Ureter (tissue), 1 donor: ENCODE data around the gene RDH16. TPM values are rescaled to one million over a fixed set of nuclear protein-coding genes. Genes with fewer than 3 reads are reported as not detected.
"Not testable (repeated sequence)": the region's sequence is repeated elsewhere in the genome, so short reads cannot be mapped to it uniquely, and the experiment has no call there.

Source experiments
- DNase-seq: peaks from one replicate; pipeline ENCODE4 v3.0.0-alpha.2; 2020; ENCODE audit warnings: low spot score
- total RNA-seq: library from RNA; stranded (reverse); gene quantifications from one replicate; pipeline ENCODE4 v1.2.4, GENCODE V29; 2023
- donor health status: DM: yes; HTN: yes; CAD: no.

Gene RDH16
- total RNA-seq, 1 donor from 2014 or later = 0.83 TPM

- no peak for DNase-seq
Observed at GRCh38 chr12:56921346-56921745, 36.1 kb downstream of the RDH16 start.

GRCh38 chr12:56918139-56918538 lies 39.3 kb downstream of the RDH16 start:
- not testable (repeated sequence) for DNase-seq

- DNase-seq = no peak
Observed at GRCh38 chr12:56916996-56917333, 40.4 kb downstream of the RDH16 start.

GRCh38 chr12:56916296-56916995 lies 41.0 kb downstream of the RDH16 start:
- DNase-seq = no peak

- no peak for DNase-seq
Observed at GRCh38 chr12:56914724-56915123, 42.7 kb downstream of the RDH16 start.

GRCh38 chr12:56914256-56914655 lies 43.2 kb downstream of the RDH16 start:
- no peak for DNase-seq

GRCh38 chr12:56909403-56909802 lies 48.0 kb downstream of the RDH16 start:
- not testable (repeated sequence) for DNase-seq

GRCh38 chr12:56908136-56908535 lies 49.3 kb downstream of the RDH16 start:
- no peak for DNase-seq

- DNase-seq = no peak
Observed at GRCh38 chr12:56905852-56906251, 51.6 kb downstream of the RDH16 start.

- no peak for DNase-seq
Observed at GRCh38 chr12:56903374-56903773, 54.0 kb downstream of the RDH16 start.

Other genes with a start within 250 kb of the RDH16 start
- 1,021 TPM for gene NACA, start 232.3 kb downstream of the RDH16 start, total RNA-seq
- 4.6 TPM for gene PRIM1, start 205.3 kb downstream of the RDH16 start, total RNA-seq
- gene HSD17B6, start 194.3 kb downstream of the RDH16 start, total RNA-seq = 1.1 TPM
- not detected for gene SDR9C7, start 23.2 kb downstream of the RDH16 start, total RNA-seq
- 7.5 TPM for gene ZBTB39, start 48.9 kb upstream of the RDH16 start, total RNA-seq
- gene TAC3, start 58.9 kb upstream of the RDH16 start, total RNA-seq = not detected
- 0.23 TPM for gene MYO1A, start 92.5 kb upstream of the RDH16 start, total RNA-seq
- 12.5 TPM for gene NEMP1, start 121.2 kb upstream of the RDH16 start, total RNA-seq
- 16.2 TPM for gene NAB2, start 131.5 kb upstream of the RDH16 start, total RNA-seq
- gene STAT6, start 153.8 kb upstream of the RDH16 start, total RNA-seq = 280 TPM
- 180 TPM for gene LRP1, start 170.9 kb upstream of the RDH16 start, total RNA-seq
- gene LRP1-AS, start 190.0 kb upstream of the RDH16 start, total RNA-seq = not detected